ENCODE results near the gene NTRK3. TPM values are rescaled to one million over a fixed set of nuclear protein-coding genes. Genes with fewer than 3 reads are reported as not detected.

Gene NTRK3
- total and polyA plus RNA-seq, 2 of the 13 experiments (the other 11 are each of a cell fraction or from before 2014, with no cell fraction given) = not detected

- intact Hi-C loops (cut with micrococcal nuclease; ENCODE audit: unreplicated experiment) = loop anchor here (2.0 kb wide), 1 partner anchor 205 kb away; no protein-coding TSS in a partner anchor
These were observed 10.5 kb downstream of the NTRK3 start for GRCh38 chr15:88246081-88246480.

More at GRCh38 chr15:88246081-88246480, 10.5 kb downstream of the NTRK3 start:
- POLR2A ChIA-PET = no interaction called here
- H3K9me3 ChIP-seq (ENCODE audit: low read length) = no peaks in the 10 kb centered on the region
- no TSS peak for BruUV-seq (replicated peaks)
- no peak overlapping the region for H3K4me3 ChIP-seq (replicated peaks in 1 of 3; ENCODE audit: insufficient read depth in 1 of 3, low read depth in 2 of 3, low read length in 3 of 3)
- no peak for FAIRE-seq
- H3K27me3 ChIP-seq (ENCODE audit: control insufficient read depth in 1 of 2, insufficient read depth in 2 of 2, low read length in 2 of 2) = peaks cover 3 to 4% of the 10 kb centered on the region in 2 experiments; a peak in 2 of 5 replicates
- DNase-seq (ENCODE audit: low spot score) = no peak
- no peak for ATAC-seq
- in situ Hi-C loops (cut with HindIII; ENCODE audit: extremely low pct_ligation_motif_present, low pct_unique_long_range_greater_than_20kb) = loop anchor here (10.0 kb wide), 3 partner anchors 199 to 1621 kb away; no protein-coding TSS in a partner anchor
- H3K79me2 ChIP-seq (ENCODE audit: insufficient read depth, low read length) = no peaks in the 10 kb centered on the region
- TF ChIP-seq, protein P1, sequence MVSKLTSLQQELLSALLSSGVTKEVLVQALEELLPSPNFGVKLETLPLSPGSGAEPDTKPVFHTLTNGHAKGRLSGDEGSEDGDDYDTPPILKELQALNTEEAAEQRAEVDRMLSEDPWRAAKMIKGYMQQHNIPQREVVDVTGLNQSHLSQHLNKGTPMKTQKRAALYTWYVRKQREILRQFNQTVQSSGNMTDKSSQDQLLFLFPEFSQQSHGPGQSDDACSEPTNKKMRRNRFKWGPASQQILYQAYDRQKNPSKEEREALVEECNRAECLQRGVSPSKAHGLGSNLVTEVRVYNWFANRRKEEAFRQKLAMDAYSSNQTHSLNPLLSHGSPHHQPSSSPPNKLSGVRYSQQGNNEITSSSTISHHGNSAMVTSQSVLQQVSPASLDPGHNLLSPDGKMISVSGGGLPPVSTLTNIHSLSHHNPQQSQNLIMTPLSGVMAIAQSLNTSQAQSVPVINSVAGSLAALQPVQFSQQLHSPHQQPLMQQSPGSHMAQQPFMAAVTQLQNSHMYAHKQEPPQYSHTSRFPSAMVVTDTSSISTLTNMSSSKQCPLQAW (CRISPR knock-in tag; IDR thresholded peaks at IDR 0.05) = no peak
- TF ChIP-seq SOX6 (IDR thresholded peaks at IDR 0.05) = no peak
- no peak for TF ChIP-seq SOX6 (CRISPR knock-in tag; IDR thresholded peaks at IDR 0.05)
- no peak for TF ChIP-seq ZNF672 (CRISPR knock-in tag; IDR thresholded peaks at IDR 0.05)
- TF ChIP-seq MED13 (CRISPR knock-in tag; IDR thresholded peaks at IDR 0.05) = no peak
- TF ChIP-seq ZMYM3 (CRISPR knock-in tag; IDR thresholded peaks at IDR 0.05) = no peak
- no peak for TF ChIP-seq ZNF292 (CRISPR knock-in tag; IDR thresholded peaks at IDR 0.05; ENCODE audit: borderline replicate concordance, low read depth)
- no peak for TF ChIP-seq ZFP36L2 (CRISPR knock-in tag; IDR thresholded peaks at IDR 0.05)
- TF ChIP-seq ZNF251 (CRISPR knock-in tag; IDR thresholded peaks at IDR 0.05) = no peak
- no peak for TF ChIP-seq ATF1 (CRISPR knock-in tag; IDR thresholded peaks at IDR 0.05)
- no peak for TF ChIP-seq ATF7-NPFF (CRISPR knock-in tag; IDR thresholded peaks at IDR 0.05; ENCODE audit: low read depth)
- no peak for TF ChIP-seq REST (IDR thresholded peaks at IDR 0.05; ENCODE audit: borderline replicate concordance in 1 of 2, low read depth in 1 of 2, low read length in 2 of 2)
- no peak for TF ChIP-seq MATR3 (CRISPR knock-in tag; IDR thresholded peaks at IDR 0.05)
- no peak for TF ChIP-seq CC2D1A (CRISPR knock-in tag; IDR thresholded peaks at IDR 0.05)
- WGBS (ENCODE audit: low lambda C conversion rate) = 20% methylated on average over 4 of the region's 7 CpGs
- H3K36me3 ChIP-seq (replicated peaks in 1 of 2; ENCODE audit: control insufficient read depth in 1 of 2, insufficient read depth in 2 of 2, low read length in 2 of 2) = no peaks in the 10 kb centered on the region
- CTCF ChIA-PET (ENCODE audit: low intra/inter-chr PET ratio, low total read pairs) = interaction anchor here (1.0 to 1.8 kb wide), 2 partner anchors 1331 to 1621 kb away, joined by 3 to 7 read pairs; no protein-coding TSS in a partner anchor
- no peak overlapping the region for H2AFZ ChIP-seq (ENCODE audit: low read length)
- H3K9ac ChIP-seq (ENCODE audit: insufficient read depth, low read depth, low read length) = no peak overlapping the region
- no peak overlapping the region for H3K27ac ChIP-seq (ENCODE audit: extremely low read length, insufficient read depth, low read length)
- H4K20me1 ChIP-seq (ENCODE audit: insufficient read depth, low read length) = no peaks in the 10 kb centered on the region
- no peak overlapping the region for H3K4me2 ChIP-seq (ENCODE audit: low read depth, low read length)
- no peaks in the 10 kb centered on the region for H3K4me1 ChIP-seq (ENCODE audit: insufficient read depth, low read length)
